Chondrocyte (in vitro differentiated cells): ENCODE results near the gene MAPK7. TPM values are rescaled to one million over a fixed set of nuclear protein-coding genes. Genes with fewer than 3 reads are reported as not detected.

ENCODE experiments used
- DNase-seq: peaks from one replicate; pipeline ENCODE4 v3.0.0; 2021; ENCODE audit warnings: mixed read lengths, low spot score
- H3K27ac Mint-ChIP-seq: one replicate; pipeline ENCODE4 v1.8.0; 2021; ENCODE audit warnings: mild to moderate bottlenecking, moderate library complexity, mixed read lengths; ENCODE audit not compliant: unreplicated experiment
- H3K27me3 Mint-ChIP-seq: 2 replicates; pipeline ENCODE4 v1.8.0; 2021; ENCODE audit warnings: low read depth, mixed read lengths
- H3K36me3 Mint-ChIP-seq: 2 replicates; pipeline ENCODE4 v1.8.0; 2021; ENCODE audit warnings: low read depth, mixed read lengths
- H3K4me1 Mint-ChIP-seq: 2 replicates; pipeline ENCODE4 v1.8.0; 2021; ENCODE audit warnings: low read depth, mild to moderate bottlenecking, mixed read lengths
- H3K4me3 Mint-ChIP-seq: one replicate; pipeline ENCODE4 v1.8.0; 2021; ENCODE audit warnings: mild to moderate bottlenecking, moderate library complexity, mixed read lengths; ENCODE audit not compliant: unreplicated experiment
- H3K9me3 Mint-ChIP-seq: 2 replicates; pipeline ENCODE4 v1.8.0; 2021; ENCODE audit warnings: low read depth, mixed read lengths
- total RNA-seq: library from RNA; stranded (reverse); gene quantifications from 3 replicates; pipeline ENCODE4 v1.2.1, GENCODE V29; 2021
- TF ChIP-seq, protein P1 (sequence below): fragments of 200-600 bp; sonication (generic); IDR thresholded peaks from 2 replicates; pipeline ENCODE4 v1.5.0; 2021; ENCODE audit warnings: antibody characterized with exemption, mild to moderate bottlenecking, moderate library complexity

The MAPK7 gene
- total RNA-seq, 1 donor from 2014 or later = 52.3 TPM

DNA sequence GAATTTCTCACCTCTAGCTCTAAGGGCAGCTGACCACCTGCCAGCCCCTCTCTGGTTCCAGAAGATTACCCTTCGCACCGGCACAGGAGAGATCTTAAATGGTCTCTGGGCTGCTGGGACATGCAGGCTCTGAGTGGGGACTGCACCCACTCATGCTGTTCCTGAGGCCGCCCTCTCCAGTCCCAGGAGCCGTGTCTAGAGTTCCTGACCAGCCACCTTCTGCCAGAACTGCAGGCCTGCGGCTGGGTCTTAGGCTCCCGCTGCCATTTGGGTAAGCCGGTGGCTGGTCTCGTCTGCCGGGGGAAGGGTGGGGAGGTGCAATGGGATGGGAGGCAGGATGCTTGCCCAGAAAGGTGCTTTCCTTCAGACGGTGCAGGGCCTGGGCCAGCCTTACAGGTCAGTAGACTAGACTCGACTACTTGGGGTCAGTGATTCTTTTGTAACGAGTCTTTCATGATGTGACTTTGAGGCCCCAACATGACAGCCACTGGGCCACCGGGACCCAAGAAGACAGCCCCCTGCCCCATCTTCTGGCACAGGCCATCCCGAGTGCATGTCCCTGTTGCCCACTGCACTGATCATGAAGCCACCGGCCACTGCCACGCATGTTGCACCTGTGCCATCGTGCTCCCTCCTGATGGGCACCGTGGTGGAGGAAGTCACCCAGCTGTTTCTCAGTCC is 42.2 kb upstream of the MAPK7 start:
- H3K27ac Mint-ChIP-seq = no peak overlapping the region
- H3K4me3 Mint-ChIP-seq = no peak overlapping the region
- peaks cover 35% of the 10 kb centered on the region for H3K4me1 Mint-ChIP-seq
- H3K9me3 Mint-ChIP-seq = no peaks in the 10 kb centered on the region
- no peaks in the 10 kb centered on the region for H3K36me3 Mint-ChIP-seq
- DNase-seq = no peak
- no peaks in the 10 kb centered on the region for H3K27me3 Mint-ChIP-seq
- TF ChIP-seq, protein P1, sequence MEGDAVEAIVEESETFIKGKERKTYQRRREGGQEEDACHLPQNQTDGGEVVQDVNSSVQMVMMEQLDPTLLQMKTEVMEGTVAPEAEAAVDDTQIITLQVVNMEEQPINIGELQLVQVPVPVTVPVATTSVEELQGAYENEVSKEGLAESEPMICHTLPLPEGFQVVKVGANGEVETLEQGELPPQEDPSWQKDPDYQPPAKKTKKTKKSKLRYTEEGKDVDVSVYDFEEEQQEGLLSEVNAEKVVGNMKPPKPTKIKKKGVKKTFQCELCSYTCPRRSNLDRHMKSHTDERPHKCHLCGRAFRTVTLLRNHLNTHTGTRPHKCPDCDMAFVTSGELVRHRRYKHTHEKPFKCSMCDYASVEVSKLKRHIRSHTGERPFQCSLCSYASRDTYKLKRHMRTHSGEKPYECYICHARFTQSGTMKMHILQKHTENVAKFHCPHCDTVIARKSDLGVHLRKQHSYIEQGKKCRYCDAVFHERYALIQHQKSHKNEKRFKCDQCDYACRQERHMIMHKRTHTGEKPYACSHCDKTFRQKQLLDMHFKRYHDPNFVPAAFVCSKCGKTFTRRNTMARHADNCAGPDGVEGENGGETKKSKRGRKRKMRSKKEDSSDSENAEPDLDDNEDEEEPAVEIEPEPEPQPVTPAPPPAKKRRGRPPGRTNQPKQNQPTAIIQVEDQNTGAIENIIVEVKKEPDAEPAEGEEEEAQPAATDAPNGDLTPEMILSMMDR = no peak

DNA sequence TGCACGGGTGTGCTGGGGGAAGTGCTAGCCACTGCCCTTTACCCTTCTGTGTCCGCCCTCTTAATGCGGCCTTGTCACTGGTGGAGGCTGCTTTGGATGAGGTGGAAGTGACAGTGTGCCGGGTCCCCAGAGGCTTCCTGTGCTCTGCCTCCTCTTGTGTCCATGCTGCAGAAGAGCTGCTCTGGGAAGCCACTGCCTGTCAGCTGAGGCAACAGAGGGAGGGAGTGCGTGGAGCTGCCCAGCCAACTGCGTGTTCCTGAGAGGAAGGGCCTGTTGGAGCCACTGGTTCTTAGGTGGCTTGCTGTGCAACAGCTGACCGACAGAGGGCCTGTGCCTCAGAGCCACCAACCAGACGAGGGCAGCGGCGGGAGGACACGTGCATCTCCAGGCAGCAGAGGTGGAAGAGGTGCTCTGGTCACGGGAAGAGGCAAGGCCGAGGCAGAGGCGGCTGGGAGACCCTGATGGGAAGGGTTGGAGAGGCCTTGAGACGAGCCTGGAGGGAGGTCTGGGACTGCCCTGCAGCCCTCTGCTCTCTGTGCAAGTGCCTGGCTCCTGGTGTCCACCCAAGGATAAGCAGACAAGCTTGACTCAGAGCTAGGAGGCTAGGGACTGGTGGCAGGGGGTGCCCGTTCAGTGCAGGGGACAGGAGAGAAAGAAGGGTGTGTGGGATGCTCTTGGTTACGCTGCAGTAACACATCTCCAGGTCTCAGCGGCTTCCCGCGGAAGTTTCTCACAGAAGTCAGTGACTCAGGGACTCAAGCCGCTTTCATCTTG is 41.2 kb upstream of the MAPK7 start:
- H3K36me3 Mint-ChIP-seq = no peaks in the 10 kb centered on the region
- H3K27me3 Mint-ChIP-seq = no peaks in the 10 kb centered on the region
- peaks cover 36% of the 10 kb centered on the region for H3K4me1 Mint-ChIP-seq
- TF ChIP-seq, protein P1 = peak; percentile 16
- peak overlapping the region; percentile 23 for H3K27ac Mint-ChIP-seq
- H3K4me3 Mint-ChIP-seq = no peak overlapping the region
- no peak for DNase-seq
- H3K9me3 Mint-ChIP-seq = no peaks in the 10 kb centered on the region

DNA sequence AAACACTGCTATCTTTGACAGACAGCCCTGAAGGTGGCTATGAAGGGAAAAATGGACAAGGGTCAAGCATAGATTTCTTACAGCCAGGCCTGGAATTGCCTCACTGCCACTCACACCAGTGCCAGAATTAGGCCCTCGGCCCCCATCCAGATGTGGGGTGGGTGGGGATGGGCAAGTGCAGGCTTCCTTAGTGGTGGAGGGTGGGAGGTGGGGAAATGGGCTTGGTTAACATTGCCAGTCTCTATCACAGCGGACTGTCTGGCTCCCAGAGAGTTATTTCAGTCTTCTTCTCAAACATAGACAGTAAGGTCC is 40.6 kb upstream of the MAPK7 start:
- no peaks in the 10 kb centered on the region for H3K36me3 Mint-ChIP-seq
- no peak for DNase-seq
- no peaks in the 10 kb centered on the region for H3K27me3 Mint-ChIP-seq
- H3K27ac Mint-ChIP-seq = no peak overlapping the region
- peaks cover 36% of the 10 kb centered on the region for H3K4me1 Mint-ChIP-seq
- TF ChIP-seq, protein P1 = no peak
- no peaks in the 10 kb centered on the region for H3K9me3 Mint-ChIP-seq
- no peak overlapping the region for H3K4me3 Mint-ChIP-seq

DNA sequence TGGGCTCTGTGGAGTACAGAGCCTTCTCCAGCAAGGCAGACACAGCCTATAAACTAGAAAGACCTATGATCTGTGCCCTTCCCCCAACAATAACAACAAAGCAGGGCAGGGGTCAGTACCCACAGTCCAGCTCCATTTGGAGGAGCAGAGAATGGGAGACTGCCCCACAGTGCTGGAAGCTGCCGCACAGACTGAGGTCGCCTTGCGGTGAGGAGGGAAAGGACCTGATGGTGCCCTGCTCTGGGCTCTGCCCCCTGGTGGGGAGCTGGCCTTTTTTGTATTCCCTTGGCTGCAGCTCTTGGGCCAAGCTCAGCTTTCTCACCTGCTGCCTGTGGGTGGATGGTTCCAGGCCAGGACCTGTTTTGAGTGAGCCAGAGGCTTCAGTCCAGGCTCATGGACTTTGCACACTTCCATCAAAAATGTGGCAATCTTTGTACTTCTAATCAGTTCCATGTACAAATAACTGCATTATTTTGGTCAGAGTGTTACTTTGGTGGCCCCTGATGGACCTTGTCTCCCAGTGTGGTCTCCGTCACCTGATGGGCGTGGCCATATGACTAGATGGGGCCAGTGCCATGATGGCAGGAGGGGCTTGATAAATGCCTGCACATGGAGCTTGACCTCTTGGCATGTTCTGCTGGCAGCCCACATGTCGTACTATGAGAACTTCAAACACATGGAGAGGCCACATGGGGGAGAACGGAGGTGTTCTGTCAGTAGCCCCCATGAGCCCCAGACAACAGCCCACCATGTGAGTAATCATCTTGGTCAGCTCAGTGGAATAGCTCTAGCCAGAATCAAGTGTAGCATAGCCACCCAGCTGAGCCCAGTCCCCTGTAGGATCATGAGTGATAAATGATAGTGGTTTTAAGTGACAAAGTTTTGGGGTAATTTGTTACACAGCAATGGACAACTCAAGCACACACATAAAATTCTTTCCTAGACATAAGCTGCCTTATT is 40.0 kb upstream of the MAPK7 start:
- no peaks in the 10 kb centered on the region for H3K9me3 Mint-ChIP-seq
- H3K27ac Mint-ChIP-seq = no peak overlapping the region
- H3K4me1 Mint-ChIP-seq = peaks cover 35% of the 10 kb centered on the region

More for the DNA sequence above, 40.0 kb upstream of the MAPK7 start:
- H3K27me3 Mint-ChIP-seq = no peaks in the 10 kb centered on the region
- no peaks in the 10 kb centered on the region for H3K36me3 Mint-ChIP-seq
- H3K4me3 Mint-ChIP-seq = no peak overlapping the region
- TF ChIP-seq, protein P1 = peak; percentile 68
- DNase-seq = no peak
